ENCODE measurements around the gene DBF4B.

GRCh38 chr17:44769647-44770084 is 61.2 kb downstream of the DBF4B start:
- no peak for TF ChIP-seq CTCF (IDR thresholded peaks at IDR 0.05; ENCODE audit: low read depth, low read length, poor library complexity, severe bottlenecking)
- no peak for TF ChIP-seq EZH2phosphoT487 (IDR thresholded peaks at IDR 0.05; ENCODE audit: borderline replicate concordance, low read length)

Data from DOHH2 (cell line).